ENCODE results near the gene TLR10. TPM values are rescaled to one million over a fixed set of nuclear protein-coding genes. Genes with fewer than 3 reads are reported as not detected.

Gene TLR10
- total RNA-seq, 1 experiment from 2014 or later = not detected

DNA sequence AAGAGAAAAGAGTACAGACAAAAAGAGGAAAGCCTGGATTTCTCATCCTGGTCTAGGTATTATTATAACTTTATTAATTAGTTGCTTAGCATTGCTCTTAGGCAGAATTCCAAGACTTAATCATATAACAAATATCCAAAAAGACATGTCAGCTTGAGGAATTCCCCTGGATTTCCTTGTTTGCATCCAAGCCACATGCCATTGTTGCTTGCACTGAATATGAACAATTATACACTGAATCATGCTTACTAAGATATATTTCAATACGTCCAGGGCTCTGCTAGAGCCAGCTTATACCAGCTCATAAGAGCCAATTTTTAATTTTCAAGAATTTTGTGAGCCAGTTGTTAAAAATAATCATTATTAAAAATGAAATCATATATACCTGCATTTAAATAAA lies 5.5 kb upstream of the TLR10 start:
- H3K36me3 ChIP-seq (ENCODE audit: low read depth, low read length) = no peaks in the 10 kb centered on the region
- no peaks in the 10 kb centered on the region for H4K20me1 ChIP-seq (ENCODE audit: low read length)
- H3K4me1 ChIP-seq (ENCODE audit: insufficient read depth, low read length) = no peaks in the 10 kb centered on the region
- no peak overlapping the region for H3K9ac ChIP-seq (ENCODE audit: low read length)
- intact Hi-C loops (cut with micrococcal nuclease) = loop anchor here (5.0 kb wide), 1 partner anchor 69 kb away; the partner anchor contains the start of gene TLR6
- TF ChIP-seq EZH2 (IDR thresholded peaks at IDR 0.05; ENCODE audit: low read length, unreplicated experiment) = no peak
- no peak for TF ChIP-seq EZH2phosphoT487 (IDR thresholded peaks at IDR 0.05; ENCODE audit: borderline replicate concordance, low read length)
- TF ChIP-seq, protein P1, sequence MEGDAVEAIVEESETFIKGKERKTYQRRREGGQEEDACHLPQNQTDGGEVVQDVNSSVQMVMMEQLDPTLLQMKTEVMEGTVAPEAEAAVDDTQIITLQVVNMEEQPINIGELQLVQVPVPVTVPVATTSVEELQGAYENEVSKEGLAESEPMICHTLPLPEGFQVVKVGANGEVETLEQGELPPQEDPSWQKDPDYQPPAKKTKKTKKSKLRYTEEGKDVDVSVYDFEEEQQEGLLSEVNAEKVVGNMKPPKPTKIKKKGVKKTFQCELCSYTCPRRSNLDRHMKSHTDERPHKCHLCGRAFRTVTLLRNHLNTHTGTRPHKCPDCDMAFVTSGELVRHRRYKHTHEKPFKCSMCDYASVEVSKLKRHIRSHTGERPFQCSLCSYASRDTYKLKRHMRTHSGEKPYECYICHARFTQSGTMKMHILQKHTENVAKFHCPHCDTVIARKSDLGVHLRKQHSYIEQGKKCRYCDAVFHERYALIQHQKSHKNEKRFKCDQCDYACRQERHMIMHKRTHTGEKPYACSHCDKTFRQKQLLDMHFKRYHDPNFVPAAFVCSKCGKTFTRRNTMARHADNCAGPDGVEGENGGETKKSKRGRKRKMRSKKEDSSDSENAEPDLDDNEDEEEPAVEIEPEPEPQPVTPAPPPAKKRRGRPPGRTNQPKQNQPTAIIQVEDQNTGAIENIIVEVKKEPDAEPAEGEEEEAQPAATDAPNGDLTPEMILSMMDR (conservative IDR thresholded peaks at IDR 0.05; ENCODE audit: low read depth, low read length) = no peak
- no peak overlapping the region for H3K4me2 ChIP-seq (ENCODE audit: low read length)
- no TSS peak for BruUV-seq (replicated peaks)
- DNase-seq (peak; percentile 60), ATAC-seq (peak; percentile 65)
- ChIA-PET POLR2A (ENCODE audit: unreplicated experiment) (no interaction called here), CTCF (interaction anchor here (0.9 kb wide), 1 partner anchor 29 kb away, joined by 3 read pairs; no protein-coding TSS in a partner anchor)
- no peaks in the 10 kb centered on the region for H3K9me2 ChIP-seq (replicated peaks; ENCODE audit: low read length)
- H3K27me3 ChIP-seq (ENCODE audit: low read length) = no peaks in the 10 kb centered on the region
- H3K9me3 ChIP-seq (ENCODE audit: low read length) = no peaks in the 10 kb centered on the region
- H3F3A ChIP-seq (ENCODE audit: low read length, unreplicated experiment) = no peaks in the 10 kb centered on the region
- no peak overlapping the region for H2AFZ ChIP-seq (ENCODE audit: low read length)
- no peak overlapping the region for H3K4me3 ChIP-seq (ENCODE audit: low read length)
- H3K79me2 ChIP-seq (ENCODE audit: low read length) = no peaks in the 10 kb centered on the region
- no peak overlapping the region for H3K27ac ChIP-seq (ENCODE audit: low read length)

DNA sequence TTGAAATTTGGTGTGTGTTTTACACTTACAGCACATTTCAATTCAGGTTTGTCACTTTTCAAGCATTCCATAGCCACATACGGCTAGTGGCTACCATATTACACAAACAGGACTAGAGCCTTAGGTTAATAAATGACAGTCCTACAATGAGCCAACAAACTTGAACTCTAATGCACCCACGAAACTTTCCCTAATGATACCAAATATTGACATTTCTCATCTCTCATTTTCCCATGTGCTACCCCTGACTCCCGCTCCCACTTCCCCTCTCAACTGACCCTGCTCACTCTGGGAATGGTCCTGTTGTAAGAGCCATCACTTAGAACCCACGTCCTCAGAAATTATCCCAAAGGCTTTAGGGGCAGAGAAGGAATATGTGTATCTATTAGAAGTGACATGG lies 4.9 kb upstream of the TLR10 start:
- no peak overlapping the region for H3K4me3 ChIP-seq (ENCODE audit: low read length)
- H3K36me3 ChIP-seq (ENCODE audit: low read depth, low read length) = no peaks in the 10 kb centered on the region
- no peak overlapping the region for H3K27ac ChIP-seq (ENCODE audit: low read length)
- BruUV-seq (replicated peaks) = no TSS peak
- no peaks in the 10 kb centered on the region for H3K9me3 ChIP-seq (ENCODE audit: low read length)
- H2AFZ ChIP-seq (ENCODE audit: low read length) = no peak overlapping the region
- TF ChIP-seq EZH2phosphoT487 (IDR thresholded peaks at IDR 0.05; ENCODE audit: borderline replicate concordance, low read length) = no peak
- no peak for TF ChIP-seq EZH2 (IDR thresholded peaks at IDR 0.05; ENCODE audit: low read length, unreplicated experiment)
- TF ChIP-seq, protein P1 (conservative IDR thresholded peaks at IDR 0.05; ENCODE audit: low read depth, low read length) = no peak
- no peaks in the 10 kb centered on the region for H3F3A ChIP-seq (ENCODE audit: low read length, unreplicated experiment)
- no peaks in the 10 kb centered on the region for H4K20me1 ChIP-seq (ENCODE audit: low read length)
- no peaks in the 10 kb centered on the region for H3K4me1 ChIP-seq (ENCODE audit: insufficient read depth, low read length)
- intact Hi-C loops (cut with micrococcal nuclease) = loop anchor here (5.0 kb wide), 1 partner anchor 70 kb away; the partner anchor contains the start of gene TLR6
- ATAC-seq = no peak
- no peak for DNase-seq
- H3K9ac ChIP-seq (ENCODE audit: low read length) = no peak overlapping the region
- POLR2A ChIA-PET (ENCODE audit: unreplicated experiment) = no interaction called here
- CTCF ChIA-PET = no interaction called here
- H3K9me2 ChIP-seq (replicated peaks; ENCODE audit: low read length) = no peaks in the 10 kb centered on the region
- H3K27me3 ChIP-seq (ENCODE audit: low read length) = no peaks in the 10 kb centered on the region
- no peak overlapping the region for H3K4me2 ChIP-seq (ENCODE audit: low read length)
- no peaks in the 10 kb centered on the region for H3K79me2 ChIP-seq (ENCODE audit: low read length)

DNA sequence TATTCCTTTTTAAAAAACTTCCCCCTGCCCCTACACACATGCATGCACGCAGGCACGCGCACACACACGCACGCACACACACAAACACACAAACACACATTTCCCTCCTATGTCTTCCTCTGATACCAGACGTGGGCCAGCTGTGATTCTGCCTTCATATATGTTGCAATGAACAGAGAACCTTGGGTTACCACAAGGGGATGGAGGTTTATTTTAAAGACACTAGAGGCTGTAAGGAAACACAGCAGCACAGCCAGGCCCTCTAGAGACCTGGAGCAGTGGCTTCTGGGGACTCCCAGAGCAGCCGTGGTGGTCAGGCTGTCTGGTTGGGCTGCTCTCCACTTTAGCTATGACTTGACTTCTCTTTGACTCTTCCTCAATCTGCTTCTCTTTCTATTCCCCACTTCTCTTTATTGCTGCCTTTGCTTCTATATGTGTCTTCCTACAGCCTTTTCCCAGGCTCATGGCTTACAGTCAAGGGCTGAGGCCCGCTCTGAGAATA lies 3.2 kb upstream of the TLR10 start:
- H2AFZ ChIP-seq (ENCODE audit: low read length) = no peak overlapping the region
- no peak overlapping the region for H3K4me2 ChIP-seq (ENCODE audit: low read length)
- ChIA-PET CTCF (no interaction called here), POLR2A (ENCODE audit: unreplicated experiment) (no interaction called here)
- no peak for ATAC-seq
- no peaks in the 10 kb centered on the region for H3K79me2 ChIP-seq (ENCODE audit: low read length)
- intact Hi-C loops (cut with micrococcal nuclease) = loop anchor here (5.0 kb wide), 1 partner anchor 71 kb away; the partner anchor contains the start of gene TLR6
- H3K9ac ChIP-seq (ENCODE audit: low read length) = no peak overlapping the region
- no peaks in the 10 kb centered on the region for H3K4me1 ChIP-seq (ENCODE audit: insufficient read depth, low read length)
- H3F3A ChIP-seq (ENCODE audit: low read length, unreplicated experiment) = no peaks in the 10 kb centered on the region
- H3K36me3 ChIP-seq (ENCODE audit: low read depth, low read length) = no peaks in the 10 kb centered on the region
- DNase-seq = no peak
- H3K27ac ChIP-seq (ENCODE audit: low read length) = no peak overlapping the region
- H3K27me3 ChIP-seq (ENCODE audit: low read length) = no peaks in the 10 kb centered on the region
- no peak overlapping the region for H3K4me3 ChIP-seq (ENCODE audit: low read length)
- no TSS peak for BruUV-seq (replicated peaks)
- H4K20me1 ChIP-seq (ENCODE audit: low read length) = no peaks in the 10 kb centered on the region
- no peaks in the 10 kb centered on the region for H3K9me3 ChIP-seq (ENCODE audit: low read length)
- TF ChIP-seq EZH2 (IDR thresholded peaks at IDR 0.05; ENCODE audit: low read length, unreplicated experiment) (no peak), EZH2phosphoT487 (IDR thresholded peaks at IDR 0.05; ENCODE audit: borderline replicate concordance, low read length) (no peak)
- TF ChIP-seq, protein P1 (conservative IDR thresholded peaks at IDR 0.05; ENCODE audit: low read depth, low read length) = no peak
- no peaks in the 10 kb centered on the region for H3K9me2 ChIP-seq (replicated peaks; ENCODE audit: low read length)

All from PC-3 (cell line).